Measurements from ENCODE around the gene PADI1.

- TF ChIP-seq CTCF (IDR thresholded peaks at IDR 0.05) (no peak), POLR2A (IDR thresholded peaks at IDR 0.05) (no peak)
Measured at GRCh38 chr1:17213782-17214148, 8.8 kb downstream of the PADI1 start.

All from body of pancreas (tissue), 4 donors.